Duodenal mucosa (tissue), 2 donors: ENCODE measurements around the gene ATXN2L.
"Not testable (repeated sequence)": the region's sequence is repeated elsewhere in the genome, so short reads cannot be mapped to it uniquely, and the experiment has no call there.

Experiments
- H3K27ac ChIP-seq: one replicate; pipeline ENCODE4 v1.7.0; 2013; ENCODE audit warnings: low read depth, low read length
- H3K27me3 ChIP-seq, 2 donors: one replicate each; pipeline ENCODE4 v1.7.0; 2013; ENCODE audit warnings: low read length in 2 of 2, control low read depth in 1 of 2; ENCODE audit not compliant: insufficient read depth in 2 of 2, control insufficient read depth in 1 of 2
- H3K36me3 ChIP-seq, 2 donors: one replicate each; pipeline ENCODE4 v1.7.0; 2013; ENCODE audit warnings: low read length in 2 of 2, control low read depth in 1 of 2; ENCODE audit not compliant: insufficient read depth in 2 of 2, control insufficient read depth in 1 of 2
- H3K4me1 ChIP-seq, 2 donors: one replicate each; pipeline ENCODE4 v1.7.0; 2013; ENCODE audit warnings: low read length in 2 of 2, control low read depth in 1 of 2; ENCODE audit not compliant: insufficient read depth in 2 of 2, control insufficient read depth in 1 of 2
- H3K4me3 ChIP-seq, 2 donors: one replicate each; pipeline ENCODE4 v1.7.0; 2013; ENCODE audit warnings: low read length in 2 of 2, low read depth in 1 of 2
- H3K9ac ChIP-seq, 2 donors: one replicate each; pipeline ENCODE4 v1.7.0; 2013; ENCODE audit warnings: low read length in 2 of 2, low read depth in 1 of 2
- H3K9me3 ChIP-seq, 2 donors: one replicate each; pipeline ENCODE4 v1.7.0; 2013; ENCODE audit warnings: low read length in 2 of 2, control low read depth in 1 of 2; ENCODE audit not compliant: control insufficient read depth in 1 of 2

Gene ATXN2L

GRCh38 chr16:28867646-28868045, 44.8 kb downstream of the ATXN2L start:
- not testable (repeated sequence) for H3K9me3 ChIP-seq, H3K9ac ChIP-seq, H3K27ac ChIP-seq, H3K4me3 ChIP-seq, H3K27me3 ChIP-seq
- peaks cover 40 to 55% of the 10 kb centered on the region in 2 donors for H3K36me3 ChIP-seq
- H3K4me1 ChIP-seq, result peaks cover 15 to 18% of the 10 kb centered on the region in 2 donors

- Histone ChIP-seq H3K36me3 (peaks cover 41 to 65% of the 10 kb centered on the region in 2 donors), H3K9ac (no peak overlapping the region), H3K27me3 (no peaks in the 10 kb centered on the region), H3K4me3 (no peak overlapping the region), H3K9me3 (no peaks in the 10 kb centered on the region), H3K4me1 (peaks cover 13 to 16% of the 10 kb centered on the region in 2 donors), H3K27ac (no peak overlapping the region)
These were observed 46.4 kb downstream of the ATXN2L start for GRCh38 chr16:28869201-28869600.

GRCh38 chr16:28872952-28873351, 50.2 kb downstream of the ATXN2L start:
- no peaks in the 10 kb centered on the region for H3K9me3 ChIP-seq
- H3K27ac ChIP-seq, result no peak overlapping the region
- peaks cover 32 to 57% of the 10 kb centered on the region in 2 donors for H3K36me3 ChIP-seq
- H3K27me3 ChIP-seq, result no peaks in the 10 kb centered on the region
- H3K4me3 ChIP-seq, result no peak overlapping the region
- H3K4me1 ChIP-seq, result no peaks in the 10 kb centered on the region
- H3K9ac ChIP-seq, result no peak overlapping the region

GRCh38 chr16:28873543-28874201, 50.9 kb downstream of the ATXN2L start:
- H3K36me3 ChIP-seq, result peaks cover 31 to 53% of the 10 kb centered on the region in 2 donors
- no peak overlapping the region for H3K27ac ChIP-seq
- H3K4me3 ChIP-seq, result no peak overlapping the region
- H3K4me1 ChIP-seq, result no peaks in the 10 kb centered on the region
- no peaks in the 10 kb centered on the region for H3K9me3 ChIP-seq
- H3K9ac ChIP-seq, result no peak overlapping the region
- H3K27me3 ChIP-seq, result no peaks in the 10 kb centered on the region

- Histone ChIP-seq H3K4me1 (peaks cover 4 to 7% of the 10 kb centered on the region in 2 donors), H3K27me3 (no peaks in the 10 kb centered on the region), H3K4me3 (no peak overlapping the region), H3K9ac (no peak overlapping the region), H3K36me3 (peaks cover 24 to 46% of the 10 kb centered on the region in 2 donors), H3K9me3 (no peaks in the 10 kb centered on the region), H3K27ac (no peak overlapping the region)
These were observed 51.6 kb downstream of the ATXN2L start for GRCh38 chr16:28874406-28874805.

- peaks cover 15 to 36% of the 10 kb centered on the region in 2 donors for H3K36me3 ChIP-seq
These were observed 52.6 kb downstream of the ATXN2L start for GRCh38 chr16:28875134-28876018.

GRCh38 chr16:28876019-28876659, 53.3 kb downstream of the ATXN2L start:
- Histone ChIP-seq H3K36me3 (peaks cover 15 to 29% of the 10 kb centered on the region in 2 donors), H3K4me3 (no peak overlapping the region), H3K27ac (no peak overlapping the region), H3K4me1 (peaks cover 8 to 12% of the 10 kb centered on the region in 2 donors), H3K27me3 (peaks cover 4 to 7% of the 10 kb centered on the region in 2 donors), H3K9me3 (no peaks in the 10 kb centered on the region), H3K9ac (no peak overlapping the region)

More at GRCh38 chr16:28875134-28876018, 52.6 kb downstream of the ATXN2L start:
- Histone ChIP-seq H3K4me1 (peaks cover 8 to 10% of the 10 kb centered on the region in 2 donors), H3K9ac (no peak overlapping the region), H3K27ac (no peak overlapping the region), H3K4me3 (no peak overlapping the region), H3K27me3 (no peaks in the 10 kb centered on the region), H3K9me3 (no peaks in the 10 kb centered on the region)

- H3K9me3 ChIP-seq, result no peaks in the 10 kb centered on the region
- peaks cover 7 to 20% of the 10 kb centered on the region in 2 donors for H3K36me3 ChIP-seq
- no peak overlapping the region for H3K4me3 ChIP-seq
- peaks cover 8 to 12% of the 10 kb centered on the region in 2 donors for H3K4me1 ChIP-seq
- peaks cover 6 to 9% of the 10 kb centered on the region in 2 donors for H3K27me3 ChIP-seq
- no peak overlapping the region for H3K9ac ChIP-seq
- H3K27ac ChIP-seq, result no peak overlapping the region
These were observed 54.3 kb downstream of the ATXN2L start for GRCh38 chr16:28876973-28877654.

GRCh38 chr16:28877655-28878000, 54.8 kb downstream of the ATXN2L start:
- Histone ChIP-seq H3K9me3 (no peaks in the 10 kb centered on the region), H3K27me3 (peaks cover 11 to 13% of the 10 kb centered on the region in 2 donors), H3K4me1 (peaks cover 8 to 12% of the 10 kb centered on the region in 2 donors), H3K27ac (no peak overlapping the region), H3K4me3 (no peak overlapping the region), H3K36me3 (peaks cover 2 to 15% of the 10 kb centered on the region in 2 donors), H3K9ac (no peak overlapping the region)
